ENCODE measurements around the gene ZDHHC24.

ZDHHC24 gene

GRCh38 chr11:66476841-66477251, 69.0 kb downstream of the ZDHHC24 start:
- FAIRE-seq = no peak
- no peak for DNase-seq (ENCODE audit: extremely low spot score, insufficient read length, low read depth)

- no peak for FAIRE-seq
- DNase-seq (ENCODE audit: extremely low spot score, insufficient read length, low read depth) = no peak
Measured at GRCh38 chr11:66476173-66476840, 69.5 kb downstream of the ZDHHC24 start.

DNA sequence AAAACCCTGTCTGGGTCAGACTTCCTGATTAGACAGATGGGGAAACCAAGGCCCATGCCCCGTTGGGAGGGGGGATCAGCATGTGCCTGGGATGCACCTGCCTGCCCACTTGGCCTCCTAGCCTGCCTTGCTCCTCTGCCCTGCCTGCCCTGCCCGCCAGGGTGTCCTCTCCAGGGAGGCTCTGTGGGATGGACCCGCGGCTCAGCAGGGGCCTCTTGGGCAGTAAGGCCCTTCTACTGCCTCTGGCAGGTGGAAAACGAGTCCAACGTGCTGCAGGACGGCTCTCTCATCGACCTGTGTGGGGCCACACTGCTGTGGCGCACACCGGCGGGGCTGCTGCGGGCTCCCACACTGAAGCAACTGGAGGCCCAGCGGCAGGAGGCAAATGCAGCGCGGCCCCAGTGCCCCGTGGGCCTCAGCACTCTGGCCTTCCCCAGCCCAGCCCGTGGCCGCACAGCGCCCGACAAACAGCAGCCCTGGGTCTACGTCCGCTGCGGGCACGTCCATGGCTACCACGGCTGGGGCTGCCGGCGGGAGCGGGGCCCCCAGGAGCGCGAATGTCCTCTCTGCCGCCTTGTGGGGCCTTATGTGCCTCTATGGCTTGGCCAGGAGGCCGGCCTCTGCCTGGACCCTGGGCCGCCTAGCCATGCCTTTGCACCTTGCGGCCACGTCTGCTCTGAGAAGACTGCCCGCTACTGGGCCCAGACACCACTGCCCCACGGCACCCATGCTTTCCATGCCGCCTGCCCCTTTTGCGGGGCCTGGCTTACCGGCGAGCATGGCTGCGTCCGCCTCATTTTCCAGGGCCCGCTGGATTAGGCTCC, 70.3 kb downstream of the ZDHHC24 start:
- DNase-seq (ENCODE audit: extremely low spot score, insufficient read length, low read depth) (no peak), FAIRE-seq (no peak)

GRCh38 chr11:66473608-66474515, 72.0 kb downstream of the ZDHHC24 start:
- FAIRE-seq (no peak), DNase-seq (ENCODE audit: extremely low spot score, insufficient read length, low read depth) (no peak)

DNA sequence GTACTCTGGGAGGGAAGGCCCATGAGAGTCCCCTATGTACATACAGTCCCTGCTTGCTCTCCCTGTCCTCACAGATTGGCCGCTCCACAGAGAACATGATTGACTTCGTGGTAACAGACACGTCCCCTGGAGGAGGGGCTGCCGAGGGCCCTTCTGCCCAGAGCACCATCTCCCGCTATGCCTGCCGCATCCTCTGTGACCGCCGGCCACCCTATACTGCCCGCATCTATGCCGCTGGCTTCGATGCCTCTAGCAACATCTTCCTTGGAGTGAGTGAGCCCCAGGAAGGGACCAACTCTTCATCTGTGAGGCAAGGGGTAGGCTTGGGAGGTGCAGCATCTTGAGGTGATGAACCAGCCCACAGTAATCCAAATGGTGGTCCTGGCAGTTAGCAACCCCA, 72.7 kb downstream of the ZDHHC24 start:
- no peak for DNase-seq (ENCODE audit: extremely low spot score, insufficient read length, low read depth)
- no peak for FAIRE-seq

GRCh38 chr11:66472054-66472453, 73.8 kb downstream of the ZDHHC24 start:
- FAIRE-seq (no peak), DNase-seq (ENCODE audit: extremely low spot score, insufficient read length, low read depth) (no peak)

DNA sequence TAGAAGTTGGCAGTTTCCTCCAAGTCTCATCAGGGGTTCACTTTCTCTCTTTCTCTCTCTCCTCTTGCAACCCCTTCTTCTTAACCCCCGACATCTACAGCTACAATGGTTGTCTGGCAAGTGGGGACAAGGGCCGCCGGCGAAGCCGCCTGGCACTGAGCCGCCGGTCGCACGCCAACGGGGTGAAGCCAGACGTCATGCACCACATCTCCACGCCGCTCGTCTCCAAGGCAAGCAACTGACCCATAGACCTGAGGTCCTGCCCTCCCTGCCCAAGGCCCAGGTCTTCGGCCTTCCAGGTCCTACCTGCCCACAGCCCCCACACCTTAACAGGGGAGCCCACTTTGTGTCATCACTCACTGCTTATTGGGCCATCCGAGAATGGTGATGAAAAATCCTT, 74.7 kb downstream of the ZDHHC24 start:
- DNase-seq (ENCODE audit: extremely low spot score, insufficient read length, low read depth) (no peak), FAIRE-seq (no peak)

All from GM18507 (cell line).